Measurements from ENCODE around the gene HCCS.

HCCS gene

DNA sequence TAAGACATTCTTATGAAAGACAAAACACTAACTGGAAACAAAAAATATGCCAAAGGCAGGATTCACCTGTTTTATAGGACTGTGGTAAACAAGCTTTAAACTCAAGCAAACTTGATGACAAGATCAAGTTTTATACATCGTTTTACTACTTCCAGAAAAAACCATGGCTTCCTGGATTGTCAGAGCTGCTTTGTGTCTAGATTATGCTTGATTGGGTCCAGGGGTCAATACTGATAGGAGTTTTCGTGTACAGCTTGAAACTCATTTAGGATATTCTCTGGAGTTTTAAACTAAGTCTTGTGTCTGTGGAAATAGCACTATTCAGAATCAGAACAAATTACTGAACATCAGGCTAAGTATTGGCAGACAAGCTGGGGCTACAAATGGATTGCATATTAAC, 13.0 kb downstream of the HCCS start:
- DNase-seq (ENCODE audit: low read depth): no peak

DNA sequence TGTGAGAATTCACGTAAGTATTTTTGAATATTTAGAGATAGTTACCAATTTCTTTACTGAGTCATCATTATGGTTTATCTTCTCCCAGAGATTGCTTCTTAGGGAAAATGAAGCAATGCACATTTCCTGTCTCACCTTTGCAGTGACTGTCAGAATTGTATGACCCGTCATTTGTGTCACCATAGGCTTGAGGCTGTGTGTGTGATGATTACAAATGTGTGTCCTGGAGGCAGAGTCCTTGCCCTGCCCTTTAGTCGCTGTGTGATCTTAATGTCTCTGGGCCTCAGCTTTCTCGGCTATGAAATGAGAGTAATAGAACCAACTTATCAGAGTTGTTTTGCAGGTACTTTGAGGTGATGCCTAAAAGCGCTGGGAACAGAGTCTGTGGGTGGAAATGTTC, 13.9 kb downstream of the HCCS start:
- DNase-seq (ENCODE audit: low read depth): no peak

DNA sequence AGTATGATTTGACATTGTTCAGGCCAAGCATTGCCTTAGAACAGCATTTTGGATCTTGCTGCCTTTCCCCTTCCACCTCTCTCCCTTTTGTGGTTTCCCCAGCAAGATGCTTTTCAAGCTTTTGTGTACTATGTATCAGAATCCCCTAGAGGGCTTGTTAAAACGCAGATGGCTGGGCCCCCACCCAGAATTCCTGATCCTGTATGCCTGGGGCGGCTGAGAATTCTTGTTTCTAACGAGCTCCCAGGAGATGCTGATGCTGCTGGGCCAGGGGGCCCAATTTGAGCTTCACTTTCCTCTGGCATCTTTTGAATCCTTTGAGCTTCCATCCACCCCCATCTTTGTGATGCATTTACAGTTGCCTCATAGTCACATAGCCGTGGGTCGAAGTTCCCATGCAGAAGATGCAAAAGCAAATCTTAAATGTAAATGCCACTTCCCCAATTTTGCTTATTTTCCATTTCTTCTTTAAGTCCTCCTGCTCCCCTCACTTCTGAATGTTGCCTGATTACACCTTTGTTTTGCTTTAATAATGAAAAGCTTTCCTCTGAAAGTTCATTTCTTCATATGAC, 18.5 kb downstream of the HCCS start:
- no peak for DNase-seq (ENCODE audit: low read depth)

DNA sequence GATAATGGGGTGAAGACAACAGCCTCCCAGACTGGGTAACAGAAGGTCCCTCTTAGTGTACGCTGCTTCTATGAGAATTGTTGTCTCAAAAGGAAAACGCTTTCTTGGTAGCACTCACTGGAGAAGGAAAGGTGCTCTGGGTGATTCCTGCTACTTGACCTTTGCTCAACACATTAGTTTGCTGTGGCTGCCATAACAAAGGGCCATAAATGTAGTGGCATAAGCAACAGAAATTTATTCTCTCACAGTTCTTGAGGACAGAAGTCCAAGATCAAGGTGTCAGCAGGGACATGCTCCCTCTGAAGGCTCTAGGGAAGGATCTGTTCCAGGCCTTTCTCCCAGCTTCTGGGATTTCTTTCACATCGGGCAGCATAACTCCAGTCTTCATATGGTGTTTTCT, 19.0 kb downstream of the HCCS start:
- DNase-seq (ENCODE audit: low read depth): no peak

DNA sequence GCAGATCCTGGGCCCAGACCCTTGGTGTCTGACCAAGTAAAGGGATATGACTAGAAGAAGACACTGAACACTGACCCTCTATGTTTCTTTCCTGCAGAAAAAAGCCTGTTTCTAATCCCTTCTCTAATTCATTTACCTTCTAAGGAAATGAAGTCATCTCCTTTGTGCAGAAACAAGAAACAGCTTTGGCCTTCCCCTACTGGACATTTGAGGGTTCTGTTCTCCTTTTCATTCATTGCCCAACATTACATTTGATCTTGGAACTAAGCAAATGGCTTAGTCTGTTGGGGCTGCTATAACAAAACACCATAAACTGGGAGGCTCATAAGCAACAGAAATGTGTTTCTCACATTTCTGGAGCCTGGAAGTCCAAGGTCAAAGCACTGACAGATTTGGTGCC, 20.0 kb downstream of the HCCS start:
- no peak for DNase-seq (ENCODE audit: low read depth)

DNA sequence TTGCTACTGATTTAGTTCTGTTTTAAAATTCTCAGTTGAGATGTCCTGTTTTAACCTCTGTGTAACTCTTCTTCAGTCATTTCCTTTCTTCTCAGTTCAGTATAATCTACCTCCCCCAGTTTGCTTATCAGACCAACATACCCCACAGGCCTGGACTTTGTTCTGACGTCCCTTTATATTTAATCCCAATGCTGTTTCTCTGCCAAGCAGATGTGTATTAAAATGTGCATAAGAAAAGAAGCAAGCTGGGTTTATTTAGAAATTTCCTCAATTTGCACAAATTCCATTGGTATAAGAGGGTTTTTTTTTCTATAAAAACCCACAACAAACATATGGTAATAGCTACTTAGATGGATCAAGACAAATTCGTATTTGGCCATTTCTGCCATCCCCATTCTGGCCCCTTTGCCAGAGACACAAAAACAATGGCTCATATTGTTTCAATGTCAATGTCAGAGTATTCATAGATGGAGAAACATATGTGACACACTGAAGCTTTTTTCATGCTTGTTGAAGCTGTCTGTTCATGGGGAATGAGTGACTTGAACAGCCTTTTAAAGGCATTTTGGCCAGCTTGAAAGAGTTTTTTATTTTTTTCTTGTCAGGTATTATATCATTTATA, 24.5 kb downstream of the HCCS start:
- DNase-seq (ENCODE audit: low read depth): no peak

DNA sequence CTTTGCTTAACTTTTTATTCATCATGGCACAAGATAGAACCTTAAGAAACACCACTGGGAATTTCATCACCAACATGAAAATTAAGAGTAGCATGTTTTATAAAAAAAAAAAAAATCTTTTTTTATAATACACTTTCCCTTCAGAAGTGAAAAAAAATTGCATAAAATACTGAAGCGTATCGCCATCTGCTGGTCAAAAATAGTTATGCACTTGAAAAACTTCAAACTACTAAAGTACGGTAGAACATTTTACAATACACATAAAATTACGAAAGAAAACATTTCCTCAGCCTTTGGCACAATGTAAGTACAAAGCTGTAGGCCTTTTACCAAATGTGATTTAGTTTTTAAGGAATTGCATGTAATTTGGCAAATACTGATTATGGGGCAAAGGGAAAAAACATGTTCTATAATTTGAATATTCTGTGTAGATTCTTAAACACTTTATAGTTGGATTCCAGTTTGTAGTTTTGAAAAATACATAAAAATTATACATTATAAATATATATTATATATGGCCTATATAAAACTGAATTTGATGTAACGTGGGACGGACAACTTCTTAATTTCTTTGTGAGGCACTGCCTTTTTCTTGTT, 26.5 kb downstream of the HCCS start:
- no peak for DNase-seq (ENCODE audit: low read depth)

DNA sequence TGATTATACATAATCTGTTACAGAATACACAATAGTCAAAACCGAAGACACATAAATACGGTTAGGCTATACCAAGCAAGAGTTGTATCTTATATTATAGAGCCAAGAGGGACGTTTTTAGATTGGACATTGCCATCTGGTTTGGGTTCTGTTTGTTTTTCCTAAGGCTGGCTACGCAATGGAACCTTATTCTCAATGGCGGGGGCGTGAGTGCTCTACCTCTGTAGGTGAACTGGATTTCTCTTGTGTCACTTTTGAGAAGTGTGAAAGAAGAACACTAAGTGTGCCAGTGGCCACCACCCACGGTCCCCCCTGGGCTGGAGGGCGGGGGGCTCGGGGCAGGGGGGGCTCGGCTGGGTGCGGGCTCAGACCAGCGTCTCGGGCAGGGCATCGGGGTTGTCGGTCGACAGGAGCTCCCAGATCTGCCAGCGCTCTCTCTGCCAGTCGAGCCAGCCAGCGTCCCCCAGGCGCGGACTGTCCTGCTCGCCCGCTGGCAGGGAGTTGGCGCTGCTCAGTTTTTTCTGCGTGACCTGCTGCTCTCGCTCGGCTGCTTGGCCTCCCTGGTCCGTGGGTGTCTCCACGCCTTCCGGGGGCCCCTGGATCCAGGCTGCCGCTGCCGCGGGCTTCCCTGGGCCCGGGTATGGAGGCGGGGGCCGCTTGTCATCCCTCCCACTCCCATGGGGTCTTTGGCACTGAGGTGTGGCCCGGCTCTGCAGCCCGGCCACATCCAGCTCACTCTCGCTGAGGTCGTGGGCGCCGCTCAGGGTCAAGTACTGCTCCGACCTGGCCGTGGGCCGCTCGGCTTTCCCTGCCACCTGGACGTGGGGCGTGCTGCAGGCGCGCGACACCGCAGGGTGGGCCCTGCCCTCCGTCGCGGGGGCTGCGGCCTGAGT, 27.6 kb downstream of the HCCS start:
- DNase-seq (ENCODE audit: low read depth): no peak

DNA sequence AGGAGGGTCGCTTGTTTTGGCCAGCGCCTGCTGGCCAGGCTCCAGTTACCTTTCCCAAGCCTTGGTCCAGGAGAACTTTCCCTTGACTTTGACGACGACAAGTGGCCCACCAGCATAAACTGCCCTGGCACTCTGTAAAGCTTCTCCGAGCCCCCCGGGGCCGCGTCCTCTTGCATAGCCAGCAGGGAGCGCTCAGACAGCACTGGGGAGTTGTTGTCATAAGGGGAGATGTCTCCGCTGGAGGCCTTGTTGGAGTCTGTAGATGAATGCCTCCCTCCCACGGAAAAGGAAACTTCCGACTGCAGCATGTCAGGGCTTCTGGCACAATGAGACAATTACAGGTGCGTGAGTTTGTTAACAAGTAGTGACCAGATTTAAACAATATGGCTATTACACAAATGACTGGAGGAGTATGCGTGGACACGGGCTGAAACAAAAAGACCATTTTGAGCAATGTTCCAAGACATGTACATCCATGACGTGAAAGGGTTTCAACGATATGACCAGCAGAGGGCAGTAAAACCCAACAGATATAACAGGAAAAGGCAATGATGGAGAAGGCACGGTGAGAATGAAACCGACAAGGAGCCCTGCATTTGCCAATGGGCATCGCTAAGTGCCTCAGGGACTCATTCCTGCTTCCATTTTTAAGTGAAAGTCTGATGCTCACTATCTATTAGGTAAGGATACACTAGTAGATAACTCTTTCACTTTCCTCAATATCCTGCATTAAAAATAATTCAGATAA, 33.0 kb downstream of the HCCS start:
- no peak for DNase-seq (ENCODE audit: low read depth)

DNA sequence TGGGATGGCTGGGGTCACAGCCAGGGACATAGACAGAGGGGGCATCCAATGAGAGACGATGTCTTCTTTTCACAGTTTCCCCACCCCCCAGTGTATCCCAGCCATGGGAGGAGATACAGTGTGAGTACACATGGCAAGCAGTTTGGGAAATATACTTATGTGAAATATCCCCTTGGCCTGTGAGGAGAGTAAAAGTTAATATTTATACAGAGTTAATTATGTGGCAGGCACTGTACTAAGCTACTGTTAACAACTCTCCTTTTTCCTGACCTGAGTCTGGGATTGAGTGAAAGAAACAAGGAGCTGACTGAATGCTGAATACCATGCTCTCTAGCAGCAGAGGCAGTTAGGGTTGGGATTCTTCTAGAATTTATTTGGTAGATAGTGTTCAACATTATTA, 35.3 kb downstream of the HCCS start:
- DNase-seq (ENCODE audit: low read depth): no peak

DNA sequence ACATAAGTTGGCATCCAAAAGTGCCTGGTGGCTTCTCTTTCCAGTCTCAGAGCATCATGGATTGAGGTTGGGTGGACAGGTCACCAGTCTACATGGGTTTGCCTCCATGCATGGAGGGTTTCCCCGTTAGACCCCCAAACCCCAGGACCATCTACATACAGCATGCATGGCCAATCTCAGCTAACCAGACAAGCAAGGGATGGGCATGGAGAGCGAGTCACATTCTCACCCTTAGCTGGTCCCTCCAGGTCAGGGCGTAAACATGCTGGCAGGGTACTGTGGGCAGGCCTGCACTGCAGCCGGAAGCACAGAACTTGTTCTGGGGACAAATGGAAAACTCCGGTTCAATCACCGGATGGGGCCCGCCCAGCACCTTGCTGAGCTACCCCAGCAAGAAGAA, 37.3 kb downstream of the HCCS start:
- DNase-seq (ENCODE audit: low read depth): no peak

DNA sequence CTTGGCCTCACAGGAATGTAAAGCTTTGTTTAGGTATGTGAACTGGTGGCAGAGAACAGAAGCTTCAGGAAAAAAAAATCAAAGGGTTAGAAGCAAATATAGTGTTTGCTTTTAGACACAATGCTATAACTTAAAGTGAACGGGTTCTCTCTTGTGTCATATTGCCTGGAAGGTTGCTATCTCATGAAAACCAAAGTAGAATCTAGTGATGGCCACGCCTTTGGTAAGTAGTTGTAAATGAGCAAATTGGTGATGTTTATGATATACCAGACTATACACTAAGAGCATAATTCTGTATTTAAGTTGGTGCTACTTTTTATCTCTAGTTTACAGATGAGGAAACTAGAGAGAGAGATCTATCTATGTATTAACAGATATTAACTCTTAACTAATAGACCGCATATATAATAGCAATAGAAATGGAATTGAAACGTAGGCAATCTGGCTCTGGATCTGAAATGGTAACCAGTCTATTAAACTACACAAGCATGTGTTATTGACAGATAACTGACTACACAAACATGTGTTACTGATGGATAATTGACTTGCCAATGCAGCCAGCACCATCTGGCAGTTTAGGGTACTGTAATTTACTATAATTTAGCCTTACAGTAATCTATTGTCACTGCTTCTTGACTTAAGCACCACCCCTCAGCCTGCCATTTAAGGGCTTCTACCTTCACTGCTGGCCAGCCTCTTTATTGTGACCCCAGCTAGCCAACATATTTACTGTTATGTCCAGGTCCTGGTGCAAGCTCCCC, 40.8 kb downstream of the HCCS start:
- DNase-seq (ENCODE audit: low read depth): no peak

DNA sequence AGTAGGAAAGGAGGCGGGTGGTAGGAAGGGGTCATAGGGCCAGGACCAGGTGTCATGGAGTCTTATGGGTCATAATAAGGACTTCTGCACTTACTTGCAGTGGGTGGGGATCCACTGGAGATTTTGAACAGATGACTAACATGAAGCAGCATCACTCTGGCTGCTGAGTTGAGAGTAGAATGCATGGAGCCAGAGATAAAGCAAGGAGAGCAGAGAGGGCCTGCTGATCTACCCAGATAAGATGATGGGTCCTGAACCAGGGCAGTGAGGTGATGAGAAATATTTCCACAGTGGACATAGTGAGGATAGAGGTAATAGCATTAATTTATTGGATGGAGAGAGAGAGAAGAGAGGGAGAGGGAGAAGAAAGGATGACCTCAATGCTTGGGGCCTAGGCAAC, 48.0 kb downstream of the HCCS start:
- no peak for DNase-seq (ENCODE audit: low read depth)

DNA sequence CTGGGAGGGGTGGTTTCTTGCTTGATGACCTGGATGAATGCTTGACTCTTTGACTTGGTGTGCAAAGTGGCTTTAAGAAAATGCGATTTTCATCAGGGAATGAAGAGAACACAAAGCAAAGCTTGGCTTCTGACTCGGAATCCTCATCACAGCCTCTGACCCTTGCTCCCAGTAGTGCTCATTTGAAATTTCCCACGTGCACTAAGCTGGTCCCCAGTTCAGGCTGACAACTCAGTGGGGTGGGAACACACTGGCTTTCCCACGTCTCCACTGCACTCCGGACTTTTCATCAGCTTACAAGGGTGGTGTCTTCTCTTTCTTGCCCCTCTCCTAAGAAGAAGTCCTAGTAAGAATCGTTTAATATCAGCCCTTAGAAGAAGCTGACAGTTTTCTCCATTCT, 53.3 kb downstream of the HCCS start:
- no peak for DNase-seq (ENCODE audit: low read depth)

DNA sequence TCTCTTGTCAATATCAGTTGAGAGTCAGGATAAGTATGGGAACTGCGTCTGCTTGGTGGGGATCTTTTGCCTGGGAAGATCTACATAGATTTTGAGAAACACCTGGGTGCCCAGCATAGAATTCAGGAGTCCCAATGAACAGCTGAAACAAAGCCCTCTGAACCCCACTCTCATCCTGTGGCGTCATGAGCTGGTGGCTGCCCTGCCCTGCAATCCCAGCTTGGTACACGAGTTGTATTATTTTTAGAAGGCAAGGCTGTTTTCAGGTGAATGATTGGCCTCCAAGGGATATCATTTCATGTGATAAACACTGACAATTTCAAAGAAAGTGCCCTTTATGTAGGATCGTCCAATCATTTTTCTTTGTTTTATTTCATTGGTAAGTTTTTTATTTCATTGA, 60.8 kb downstream of the HCCS start:
- no peak for DNase-seq (ENCODE audit: low read depth)

DNA sequence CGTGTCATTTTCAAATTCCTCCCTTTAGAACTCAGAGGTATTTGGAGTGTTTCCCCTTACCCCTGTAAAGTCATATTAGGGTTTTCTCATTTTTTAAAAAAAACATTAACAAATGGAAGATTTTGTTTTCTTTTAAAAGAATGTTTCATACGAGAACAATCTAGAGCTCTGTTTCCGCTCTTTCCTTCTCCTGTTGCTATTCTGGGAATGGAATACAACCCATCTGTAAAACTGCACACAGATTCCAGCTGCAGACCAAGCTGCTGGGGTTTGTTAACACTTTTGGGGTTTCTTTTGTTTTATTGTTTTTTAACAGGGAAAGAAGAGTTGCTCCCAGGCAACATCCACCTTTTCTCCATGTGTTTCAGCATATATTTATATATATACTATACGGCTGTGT, 61.3 kb downstream of the HCCS start:
- DNase-seq (ENCODE audit: low read depth): no peak
